HCT116 (cell line): Measurements from ENCODE around the gene CRBN.

Source experiments
- CBX3 ChIP-seq: IDR thresholded peaks from 2 replicates; pipeline ENCODE4 v1.6.1; 2012; ENCODE audit warnings: low read depth
- EZH2 ChIP-seq: fragments of 200-600 bp; sonication (generic); IDR thresholded peaks from 2 replicates; pipeline ENCODE4 v1.6.1; 2017; ENCODE audit warnings: antibody characterized with exemption, mixed run types
- EZH2phosphoT487 ChIP-seq: fragments of 200-600 bp; IDR thresholded peaks from 2 replicates; pipeline ENCODE4 v1.6.1; 2018; ENCODE audit warnings: antibody characterized with exemption, borderline replicate concordance
- RAD21 ChIP-seq: IDR thresholded peaks from 2 replicates; pipeline ENCODE4 v1.6.1; 2012; ENCODE audit warnings: low read depth, mild to moderate bottlenecking
- SIN3A ChIP-seq: IDR thresholded peaks from 2 replicates; pipeline ENCODE4 v1.6.1; 2012; ENCODE audit warnings: low read depth
- YY1 ChIP-seq: IDR thresholded peaks from 2 replicates; pipeline ENCODE4 v1.6.1; 2011; ENCODE audit warnings: low read length, low read depth, moderate library complexity, mild to moderate bottlenecking; ENCODE audit not compliant: insufficient replicate concordance; ENCODE audit errors: extremely low read depth
- TF ChIP-seq, protein P1 (sequence below), 3 experiments: fragments of 200-600 bp in 1 of 3; sonication (generic) in 1 of 3; IDR thresholded peaks in 2 of 3; conservative IDR thresholded peaks in 1 of 3; 2 replicates each; pipeline ENCODE4 v1.5.1; 2012 to 2017; ENCODE audit warnings: low read depth in 2 of 3, low read length in 2 of 3, antibody characterized with exemption in 1 of 3, borderline replicate concordance in 1 of 3, control low read depth in 1 of 3, mild to moderate bottlenecking in 1 of 3, mixed read lengths in 1 of 3, mixed run types in 1 of 3, moderate library complexity in 1 of 3; ENCODE audit not compliant: insufficient read depth in 1 of 3

DNA sequence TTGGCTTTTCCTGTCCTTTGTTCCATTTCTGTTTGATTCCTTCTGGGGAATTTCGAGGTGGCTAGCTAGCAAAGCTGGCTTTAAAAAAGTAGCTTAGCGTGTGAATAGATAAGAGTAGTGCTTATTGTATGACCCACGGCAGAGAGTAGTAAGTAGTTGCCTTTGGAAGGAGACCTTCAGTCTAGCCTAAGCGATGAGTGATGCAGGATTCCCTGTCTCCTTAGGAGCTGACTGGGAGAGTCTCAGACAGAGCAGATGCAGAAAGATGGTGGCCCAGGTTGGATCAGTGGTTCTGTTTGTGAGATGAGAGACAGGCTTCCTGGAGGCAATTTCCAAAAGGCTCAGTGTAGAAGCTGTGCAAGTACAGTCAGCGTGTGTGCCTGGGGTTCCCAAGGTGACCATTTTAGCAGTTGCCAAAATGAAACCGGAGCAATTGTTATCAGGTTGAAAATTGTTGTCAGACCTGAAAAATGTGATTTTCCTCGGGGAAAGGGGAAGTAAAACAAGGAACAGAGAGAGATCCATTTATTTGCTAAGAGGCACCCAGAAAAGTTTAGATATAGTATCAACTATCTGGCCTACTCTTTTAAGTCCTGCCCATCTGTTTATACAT lies 68.6 kb downstream of the CRBN start:
- TF ChIP-seq EZH2phosphoT487 (no peak), RAD21 (no peak), SIN3A (no peak), EZH2 (no peak), CBX3 (no peak), YY1 (no peak)
- TF ChIP-seq, protein P1, sequence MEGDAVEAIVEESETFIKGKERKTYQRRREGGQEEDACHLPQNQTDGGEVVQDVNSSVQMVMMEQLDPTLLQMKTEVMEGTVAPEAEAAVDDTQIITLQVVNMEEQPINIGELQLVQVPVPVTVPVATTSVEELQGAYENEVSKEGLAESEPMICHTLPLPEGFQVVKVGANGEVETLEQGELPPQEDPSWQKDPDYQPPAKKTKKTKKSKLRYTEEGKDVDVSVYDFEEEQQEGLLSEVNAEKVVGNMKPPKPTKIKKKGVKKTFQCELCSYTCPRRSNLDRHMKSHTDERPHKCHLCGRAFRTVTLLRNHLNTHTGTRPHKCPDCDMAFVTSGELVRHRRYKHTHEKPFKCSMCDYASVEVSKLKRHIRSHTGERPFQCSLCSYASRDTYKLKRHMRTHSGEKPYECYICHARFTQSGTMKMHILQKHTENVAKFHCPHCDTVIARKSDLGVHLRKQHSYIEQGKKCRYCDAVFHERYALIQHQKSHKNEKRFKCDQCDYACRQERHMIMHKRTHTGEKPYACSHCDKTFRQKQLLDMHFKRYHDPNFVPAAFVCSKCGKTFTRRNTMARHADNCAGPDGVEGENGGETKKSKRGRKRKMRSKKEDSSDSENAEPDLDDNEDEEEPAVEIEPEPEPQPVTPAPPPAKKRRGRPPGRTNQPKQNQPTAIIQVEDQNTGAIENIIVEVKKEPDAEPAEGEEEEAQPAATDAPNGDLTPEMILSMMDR (IDR thresholded peaks at IDR 0.05 in 2 of 3, conservative IDR thresholded peaks at IDR 0.05 in 1 of 3; ENCODE audit: borderline replicate concordance in 1 of 3, insufficient read depth in 1 of 3, low read depth in 2 of 3, low read length in 2 of 3): no peak
